Hematopoietic multipotent progenitor cell treated with erythropoietin and hydrocortisone succinate and interleukin-3 and kit ligand, for 4 days (in vitro differentiated cells): ENCODE results near the gene PDE4D.
A peak's percentile ranks its signal among the peaks of the same experiment; 100 is the strongest.

Experiments
- DNase-seq: peaks from one replicate; pipeline ENCODE4 v3.0.0-alpha.2; 2015

The PDE4D gene

GRCh38 chr5:59351076-59351794 is 542.3 kb downstream of the PDE4D start:
- DNase-seq, result no peak

- DNase-seq, result peak; percentile 43
These were observed 545.3 kb downstream of the PDE4D start for GRCh38 chr5:59348189-59348588.

- DNase-seq, result no peak
These were observed 546.5 kb downstream of the PDE4D start for GRCh38 chr5:59346982-59347381.

DNA sequence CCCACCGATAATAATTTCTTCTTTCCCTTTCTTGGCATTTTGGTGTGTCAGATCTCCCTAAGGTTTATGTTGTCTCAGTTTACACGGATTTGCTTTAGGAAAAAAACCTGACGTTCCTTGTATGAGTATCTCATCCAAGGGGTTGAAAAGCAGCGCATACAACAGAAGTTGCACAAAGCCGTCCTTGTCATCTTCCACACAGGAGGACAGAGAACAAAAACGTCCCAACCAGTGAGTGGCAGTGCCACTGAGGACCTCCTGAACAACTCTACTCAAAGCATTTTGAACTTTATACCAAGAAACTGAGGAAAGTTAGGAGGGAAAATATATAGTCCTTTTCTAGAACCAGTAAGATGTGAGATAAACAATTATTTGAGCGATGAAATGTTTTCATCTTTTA is 547.0 kb downstream of the PDE4D start:
- no peak for DNase-seq

GRCh38 chr5:59342181-59342580 is 551.3 kb downstream of the PDE4D start:
- no peak for DNase-seq

DNA sequence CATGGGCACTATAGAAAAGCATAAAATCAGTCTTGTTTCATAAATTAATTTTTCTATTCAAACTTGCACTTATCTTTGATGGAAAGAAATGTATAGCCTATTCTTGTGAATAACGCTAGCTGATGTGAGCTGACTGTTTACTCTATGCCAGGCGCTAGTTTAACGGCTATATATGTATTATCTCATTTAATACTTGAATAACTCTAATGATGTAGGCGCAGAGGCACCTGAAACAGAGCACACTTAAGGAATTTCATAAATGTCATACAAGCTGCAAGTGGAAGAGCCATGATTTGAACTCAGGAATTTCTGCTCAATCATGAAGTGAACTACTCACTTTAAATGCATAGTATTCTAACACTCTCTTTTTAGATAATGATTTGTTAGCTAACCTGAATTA is 551.8 kb downstream of the PDE4D start:
- DNase-seq, result no peak

GRCh38 chr5:59341155-59341554 is 552.4 kb downstream of the PDE4D start:
- no peak for DNase-seq

- DNase-seq, result no peak
These were observed 552.9 kb downstream of the PDE4D start for GRCh38 chr5:59340637-59341036.

- DNase-seq, result peak; percentile 38
These were observed 556.3 kb downstream of the PDE4D start for GRCh38 chr5:59337240-59337639.

- no peak for DNase-seq
These were observed 558.0 kb downstream of the PDE4D start for GRCh38 chr5:59335544-59335943.

DNA sequence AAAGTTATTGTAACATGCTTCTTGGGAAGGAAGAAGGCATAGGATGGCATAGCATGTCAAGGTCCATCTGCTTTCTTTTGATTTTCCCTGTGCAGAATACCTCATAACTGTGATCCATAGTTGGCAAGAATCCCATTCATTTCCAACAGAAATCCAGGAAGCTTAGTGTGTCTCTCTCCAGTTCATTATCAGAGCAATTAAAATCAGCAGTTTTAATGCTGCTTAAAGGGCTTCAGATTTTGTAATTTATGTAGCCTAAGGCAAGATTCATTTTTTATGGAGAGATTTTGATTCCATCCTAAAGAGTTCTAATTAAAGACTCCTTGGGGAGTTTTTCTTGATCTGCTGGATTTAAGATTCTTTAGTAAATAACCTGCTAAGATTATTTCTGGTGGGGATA is 560.1 kb downstream of the PDE4D start:
- no peak for DNase-seq

- DNase-seq, result no peak
These were observed 561.1 kb downstream of the PDE4D start for GRCh38 chr5:59332236-59332973.

DNA sequence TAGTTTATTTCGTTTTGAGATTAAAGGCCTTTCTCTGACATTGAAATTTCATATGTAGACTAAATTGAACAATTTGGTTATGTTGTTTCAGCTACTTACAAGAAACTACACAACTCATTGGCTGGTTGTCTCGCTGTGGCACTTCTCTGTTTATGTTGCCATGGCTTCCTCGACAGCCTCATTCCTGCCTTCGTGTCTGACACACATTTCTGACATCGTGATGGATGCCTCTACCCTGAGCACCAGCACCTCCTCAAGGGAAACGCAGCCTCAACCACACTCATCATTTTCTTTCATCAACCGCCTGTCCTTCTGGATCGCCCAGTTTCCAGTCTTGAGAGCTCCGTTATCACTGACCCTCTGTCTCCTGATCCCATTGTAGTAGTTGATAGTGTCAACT is 562.8 kb downstream of the PDE4D start:
- no peak for DNase-seq

DNA sequence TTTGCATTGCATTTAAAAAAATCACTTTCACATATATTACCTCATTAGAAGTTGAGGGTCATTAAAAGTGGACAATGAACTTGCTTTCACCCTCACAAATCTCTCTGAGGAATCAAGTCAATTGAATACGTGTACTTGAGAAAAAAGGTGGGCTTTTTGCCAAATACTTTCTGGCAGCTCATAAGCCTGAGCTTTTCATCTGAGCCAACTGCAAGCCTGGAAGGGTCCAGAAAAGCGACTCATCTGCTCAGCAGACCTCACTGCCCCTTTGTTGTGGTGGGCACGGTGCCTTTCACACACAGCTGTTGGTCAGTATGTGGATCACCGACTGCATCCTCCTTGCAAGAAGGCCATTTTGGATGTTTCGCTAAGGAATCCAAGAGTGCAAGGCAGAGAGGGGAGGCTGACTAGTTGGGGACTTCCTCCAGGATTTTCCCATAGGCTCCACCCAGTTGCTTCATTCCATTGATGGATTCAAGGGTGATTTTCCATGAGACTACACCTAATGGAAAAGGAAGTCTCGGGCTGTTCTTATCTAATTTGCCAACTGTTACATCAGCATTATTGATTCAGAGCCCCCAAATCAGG is 564.7 kb downstream of the PDE4D start:
- no peak for DNase-seq

DNA sequence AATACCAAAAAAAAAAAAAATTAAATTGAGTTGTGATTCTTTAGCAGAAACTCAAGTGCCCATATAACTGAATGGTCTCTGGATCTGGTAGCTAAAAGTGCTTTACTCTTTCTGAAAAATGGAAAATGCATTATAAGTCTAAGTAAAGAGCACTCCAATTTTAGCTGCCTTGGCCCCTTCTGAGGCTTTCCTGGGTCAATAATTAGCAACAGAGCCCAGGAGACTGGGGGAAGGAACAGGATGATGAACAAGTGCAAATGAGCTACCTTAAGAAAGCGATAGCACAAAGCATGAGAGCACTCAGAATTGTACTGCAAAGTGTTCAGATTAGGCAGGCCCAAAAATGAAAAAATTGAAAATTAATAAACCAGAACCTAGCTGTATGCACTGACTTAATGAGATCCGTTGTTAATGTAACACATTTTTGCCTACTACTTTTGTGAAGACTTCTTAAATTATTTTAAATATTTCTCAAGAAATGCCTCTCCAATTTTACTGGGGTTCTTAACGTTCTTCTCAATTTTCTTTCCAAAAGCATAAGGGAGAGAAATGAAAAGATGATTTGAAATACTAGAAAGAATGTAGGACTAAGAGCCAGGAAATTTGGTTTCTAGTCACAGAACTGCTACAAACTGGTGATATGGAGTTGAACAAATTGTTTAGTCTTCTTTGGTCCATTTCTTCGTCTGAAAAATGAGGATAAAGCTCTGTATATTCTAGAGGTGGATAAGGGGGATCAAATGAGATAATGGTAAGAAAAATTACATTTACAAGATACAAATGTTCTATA is 566.1 kb downstream of the PDE4D start:
- DNase-seq, result no peak

- no peak for DNase-seq
These were observed 566.9 kb downstream of the PDE4D start for GRCh38 chr5:59326596-59326995.

DNA sequence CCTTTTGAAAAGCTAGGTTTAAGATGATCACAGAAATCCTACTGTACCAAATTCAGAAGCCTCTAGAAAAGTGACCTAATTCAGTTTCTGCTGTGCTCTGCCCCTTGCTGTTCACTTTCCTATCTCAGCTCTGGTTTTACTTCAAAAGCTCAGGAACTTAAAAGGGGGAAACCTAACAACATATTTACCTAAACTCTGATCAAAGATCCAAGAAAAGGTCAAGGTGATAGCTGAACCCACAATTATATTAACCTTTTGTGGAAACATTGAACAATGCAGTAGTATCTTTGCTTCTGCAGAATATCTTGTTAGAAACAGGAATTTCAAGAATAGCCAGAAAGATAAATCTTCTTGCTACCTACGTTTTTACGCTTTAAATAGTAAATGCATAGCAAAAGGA is 568.5 kb downstream of the PDE4D start:
- DNase-seq, result no peak

DNA sequence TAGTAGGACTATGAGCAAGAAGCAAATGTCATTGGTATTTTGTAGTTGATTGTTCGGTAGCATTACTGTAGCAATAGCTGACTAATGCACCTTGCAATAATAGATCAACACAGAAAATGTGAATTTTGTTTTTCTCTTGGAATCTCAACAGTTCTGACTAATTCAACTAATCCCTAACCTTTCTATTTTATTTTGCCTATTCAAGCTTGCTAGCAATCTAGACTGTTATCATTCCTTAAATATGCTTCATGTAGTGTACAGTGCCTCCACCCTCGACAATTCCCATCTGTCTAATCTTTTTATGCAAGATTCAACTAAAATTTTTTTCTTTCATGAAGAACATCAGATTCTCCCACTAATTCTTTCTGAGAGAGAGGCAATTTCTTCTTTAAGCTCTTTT is 570.6 kb downstream of the PDE4D start:
- no peak for DNase-seq

- DNase-seq, result no peak
These were observed 571.5 kb downstream of the PDE4D start for GRCh38 chr5:59322058-59322457.

- DNase-seq, result no peak
These were observed 571.9 kb downstream of the PDE4D start for GRCh38 chr5:59321642-59322041.

- no peak for DNase-seq
These were observed 573.1 kb downstream of the PDE4D start for GRCh38 chr5:59320420-59320819.

- DNase-seq, result no peak
These were observed 574.3 kb downstream of the PDE4D start for GRCh38 chr5:59319250-59319649.

- DNase-seq, result no peak
These were observed 575.7 kb downstream of the PDE4D start for GRCh38 chr5:59317774-59318205.
